GM10248 (cell line): ENCODE data around the gene BUB1.

Source experiments
- CTCF ChIA-PET: fragments of 300-600 bp; sonication (Branson Sonifier 250); formaldehyde crosslinking; extraction: SDS; loops from one replicate; lab custom pipeline; 2021; ENCODE audit warnings: antibody characterized with exemption; lab: Yijun Ruan, JAX
- POLR2A ChIA-PET: fragments of 350-650 bp; sonication (Branson Sonifier 250); formaldehyde crosslinking; extraction: SDS; loops from one replicate; lab custom pipeline; 2020; ENCODE audit warnings: antibody characterized with exemption; lab: Yijun Ruan, JAX
- DNase-seq: peaks from one replicate; pipeline ENCODE4 v3.0.0; 2012; ENCODE audit errors: extremely low spot score
- CTCF ChIP-seq: IDR thresholded peaks from 2 replicates; pipeline ENCODE4 v1.5.1; 2012; ENCODE audit warnings: mild to moderate bottlenecking, low read depth; ENCODE audit errors: extremely low read depth, missing control alignments, control extremely low read depth

The BUB1 gene

GRCh38 chr2:110674620-110675555 lies 3.0 kb downstream of the BUB1 start:
- CTCF ChIA-PET, result interaction anchor here (1.3 to 1.4 kb wide), 2 partner anchors 8 to 24 kb away, joined by 3 read pairs; no protein-coding TSS in a partner anchor
- POLR2A ChIA-PET, result interaction anchor here (0.6 to 0.7 kb wide), 3 partner anchors 12 to 1926 kb away, joined by 3 to 7 read pairs (median 3); no protein-coding TSS in a partner anchor
- DNase-seq, result peak; percentile 78
- no peak for TF ChIP-seq CTCF

- CTCF ChIA-PET, result interaction anchor here (1.2 to 1.6 kb wide), 2 partner anchors 11 to 34 kb away, joined by 3 read pairs; no protein-coding TSS in a partner anchor
- no peak for TF ChIP-seq CTCF
- POLR2A ChIA-PET, result interaction anchor here (0.5 kb wide), 1 partner anchor 9 kb away, joined by 3 read pairs; no protein-coding TSS in a partner anchor
Measured at GRCh38 chr2:110673201-110673600, 4.7 kb downstream of the BUB1 start.

GRCh38 chr2:110670826-110671225 lies 7.0 kb downstream of the BUB1 start:
- POLR2A ChIA-PET, result no interaction called here
- TF ChIP-seq CTCF, result no peak
- DNase-seq, result no peak
- CTCF ChIA-PET, result interaction anchor here (1.0 kb wide), 2 partner anchors 9 to 86 kb away, joined by 3 read pairs; no protein-coding TSS in a partner anchor

More at GRCh38 chr2:110673201-110673600, 4.7 kb downstream of the BUB1 start:
- no peak for DNase-seq

- TF ChIP-seq CTCF, result no peak
- CTCF ChIA-PET, result interaction anchor here (1.0 kb wide), 1 partner anchor 86 kb away, joined by 3 read pairs; no protein-coding TSS in a partner anchor
- POLR2A ChIA-PET, result interaction anchor here (0.6 kb wide), 1 partner anchor 78 kb away, joined by 8 read pairs; no protein-coding TSS in a partner anchor
- no peak for DNase-seq
Measured at GRCh38 chr2:110669079-110669478, 8.8 kb downstream of the BUB1 start.

GRCh38 chr2:110667071-110667470 lies 10.8 kb downstream of the BUB1 start:
- CTCF ChIA-PET, result interaction anchor here (0.6 to 1.6 kb wide), 6 partner anchors 8 to 88 kb away, joined by 3 to 5 read pairs (median 3); no protein-coding TSS in a partner anchor
- no peak for TF ChIP-seq CTCF
- DNase-seq, result no peak
- POLR2A ChIA-PET, result no interaction called here

GRCh38 chr2:110664135-110664534 lies 13.7 kb downstream of the BUB1 start:
- ChIA-PET POLR2A (no interaction called here), CTCF (no interaction called here)
- TF ChIP-seq CTCF, result no peak
- no peak for DNase-seq
